Ectodermal cell (in vitro differentiated cells): ENCODE data around the gene SCUBE1.

Experiments
- H3K27ac ChIP-seq: 2 replicates; pipeline ENCODE4 v1.7.0; 2013; ENCODE audit warnings: mild to moderate bottlenecking, low read depth, low read length; ENCODE audit not compliant: insufficient read depth, poor library complexity, severe bottlenecking
- H3K27me3 ChIP-seq: 2 replicates; pipeline ENCODE4 v1.7.0; 2013; ENCODE audit warnings: mild to moderate bottlenecking, low read length; ENCODE audit not compliant: insufficient read depth, control insufficient read depth, poor library complexity, severe bottlenecking
- H3K36me3 ChIP-seq: one replicate; pipeline ENCODE4 v1.7.0; 2013; ENCODE audit warnings: low read length; ENCODE audit not compliant: control insufficient read depth, insufficient read depth
- H3K4me1 ChIP-seq: one replicate; pipeline ENCODE4 v1.7.0; 2013; ENCODE audit warnings: low read length; ENCODE audit not compliant: control insufficient read depth, insufficient read depth
- H3K4me3 ChIP-seq: 2 replicates; pipeline ENCODE4 v1.7.0; 2013; ENCODE audit warnings: low read depth, low read length, control low read depth; ENCODE audit not compliant: insufficient read depth
- H3K9me3 ChIP-seq: 2 replicates; pipeline ENCODE4 v1.7.0; 2013; ENCODE audit warnings: mild to moderate bottlenecking, low read length, moderate library complexity; ENCODE audit not compliant: control insufficient read depth
- WGBS, 2 experiments: methylation state at CpG; one replicate each; pipeline ENCODE4 v1.1.7; 2013; ENCODE audit warnings: missing lambda C conversion rate in 2 of 2; 5-methylcytosine and 5-hydroxymethylcytosine counted together

Gene SCUBE1

DNA sequence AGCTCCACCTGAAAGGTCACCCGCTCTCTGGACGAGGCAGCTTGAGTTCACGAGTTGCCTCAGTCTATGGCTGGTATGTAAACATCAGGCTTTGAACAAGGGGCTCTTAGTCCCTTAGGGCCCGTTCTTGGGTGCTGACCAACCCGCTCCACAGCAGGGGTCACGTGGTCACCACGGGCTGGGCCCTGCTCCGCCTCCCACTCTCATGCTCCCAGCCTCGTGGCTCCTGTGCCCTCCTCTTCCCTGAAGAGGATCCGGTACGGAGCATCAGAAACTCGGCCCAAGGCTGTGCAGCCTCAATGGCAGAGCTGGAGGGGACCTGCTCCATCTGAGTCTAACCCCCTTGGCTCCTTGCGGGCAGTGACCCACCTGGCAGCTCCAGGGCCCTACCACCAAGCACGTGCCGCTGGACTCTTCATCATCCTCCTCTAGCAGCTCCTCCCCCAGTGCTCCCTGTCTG is 102.0 kb downstream of the SCUBE1 start:
- peaks cover 6% of the 10 kb centered on the region for H3K4me1 ChIP-seq
- no peak overlapping the region for H3K4me3 ChIP-seq
- H3K9me3 ChIP-seq, result no peaks in the 10 kb centered on the region
- no peaks in the 10 kb centered on the region for H3K36me3 ChIP-seq
- H3K27ac ChIP-seq, result no peak overlapping the region
- H3K27me3 ChIP-seq, result no peaks in the 10 kb centered on the region
- 89 to 91% methylated on average over 15 of the region's 15 CpGs for WGBS, 2 experiments

DNA sequence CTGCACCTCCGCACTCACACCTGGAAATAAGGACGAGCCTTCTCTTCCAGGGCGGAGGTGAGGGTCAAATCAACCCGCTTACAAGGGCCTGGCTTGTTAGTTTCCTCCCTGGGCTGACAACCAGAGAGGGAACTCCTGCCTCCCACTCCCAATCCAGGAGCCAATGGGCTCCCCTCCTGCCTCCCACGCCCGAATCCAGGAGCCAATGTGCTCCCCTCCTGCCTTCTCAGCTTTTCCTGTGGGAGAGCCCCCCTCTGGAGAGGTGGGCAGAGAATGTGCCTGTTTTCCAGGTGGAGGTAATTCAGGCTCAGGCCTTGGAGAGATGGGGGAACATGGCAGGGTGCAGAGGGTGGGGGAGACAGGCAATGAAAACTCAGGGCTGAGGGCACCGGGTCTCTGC is 102.6 kb downstream of the SCUBE1 start:
- peaks cover 6% of the 10 kb centered on the region for H3K4me1 ChIP-seq
- no peaks in the 10 kb centered on the region for H3K27me3 ChIP-seq
- H3K9me3 ChIP-seq, result no peaks in the 10 kb centered on the region
- H3K27ac ChIP-seq, result no peak overlapping the region
- no peak overlapping the region for H3K4me3 ChIP-seq
- no peaks in the 10 kb centered on the region for H3K36me3 ChIP-seq
- 83 to 88% methylated on average over 7 of the region's 7 CpGs for WGBS, 2 experiments

DNA sequence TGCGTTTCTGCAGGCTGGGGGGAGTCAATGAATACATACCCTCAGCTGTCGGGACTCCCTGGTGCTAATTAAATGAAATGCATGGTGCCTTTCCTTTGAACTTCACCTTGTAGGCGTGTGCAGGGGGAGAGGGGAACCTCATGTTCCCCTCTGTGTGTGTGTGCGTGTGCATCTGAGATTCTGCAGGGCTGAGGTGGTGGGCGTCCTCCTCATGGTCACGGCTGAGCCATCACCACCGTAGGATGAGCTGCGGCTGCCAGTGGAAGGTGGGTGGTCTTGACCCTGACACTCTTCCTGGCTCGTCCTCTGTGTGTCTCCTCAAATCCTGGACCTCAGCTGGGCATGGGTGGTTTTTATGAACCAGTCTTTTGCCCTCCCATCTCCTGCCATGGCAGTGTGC is 103.2 kb downstream of the SCUBE1 start:
- H3K27ac ChIP-seq, result no peak overlapping the region
- no peak overlapping the region for H3K4me3 ChIP-seq
- WGBS, 2 experiments, result 85 to 87% methylated on average over 9 of the region's 9 CpGs
- no peaks in the 10 kb centered on the region for H3K9me3 ChIP-seq
- H3K36me3 ChIP-seq, result no peaks in the 10 kb centered on the region
- H3K27me3 ChIP-seq, result no peaks in the 10 kb centered on the region
- H3K4me1 ChIP-seq, result peaks cover 11% of the 10 kb centered on the region

DNA sequence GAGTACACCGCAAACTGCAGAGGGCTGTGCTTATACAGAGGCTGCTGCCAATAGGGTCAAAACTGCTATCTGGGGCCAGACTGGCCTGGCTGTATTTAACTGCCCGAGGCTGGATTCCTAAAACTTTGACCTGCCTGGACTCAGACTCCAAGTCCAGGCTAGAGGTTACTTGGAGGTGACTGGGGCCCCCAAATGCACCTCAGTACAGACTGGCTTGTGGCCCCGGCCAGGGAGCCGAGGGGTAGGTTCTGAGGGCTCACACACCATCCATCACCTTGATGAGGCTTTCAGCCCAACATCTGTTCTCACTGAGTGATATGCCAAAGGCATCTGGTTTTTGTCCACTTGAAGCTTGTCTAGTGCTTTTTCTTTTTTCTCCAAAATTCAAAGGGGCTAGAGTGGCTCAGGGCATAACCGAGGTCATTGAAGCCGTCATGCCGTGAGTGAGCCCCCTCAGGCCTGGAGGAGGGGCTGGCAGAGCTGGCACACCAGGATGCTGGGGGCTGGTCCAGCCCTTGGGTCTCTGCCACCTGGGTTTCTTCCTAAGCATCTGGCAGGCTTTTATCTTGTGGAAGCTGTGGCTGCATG is 103.9 kb downstream of the SCUBE1 start:
- Histone ChIP-seq H3K4me1 (peaks cover 11% of the 10 kb centered on the region), H3K36me3 (no peaks in the 10 kb centered on the region), H3K27ac (no peak overlapping the region), H3K27me3 (no peaks in the 10 kb centered on the region), H3K4me3 (no peak overlapping the region), H3K9me3 (no peaks in the 10 kb centered on the region)
- WGBS, 2 experiments, result 85 to 86% methylated on average over 7 of the region's 7 CpGs

DNA sequence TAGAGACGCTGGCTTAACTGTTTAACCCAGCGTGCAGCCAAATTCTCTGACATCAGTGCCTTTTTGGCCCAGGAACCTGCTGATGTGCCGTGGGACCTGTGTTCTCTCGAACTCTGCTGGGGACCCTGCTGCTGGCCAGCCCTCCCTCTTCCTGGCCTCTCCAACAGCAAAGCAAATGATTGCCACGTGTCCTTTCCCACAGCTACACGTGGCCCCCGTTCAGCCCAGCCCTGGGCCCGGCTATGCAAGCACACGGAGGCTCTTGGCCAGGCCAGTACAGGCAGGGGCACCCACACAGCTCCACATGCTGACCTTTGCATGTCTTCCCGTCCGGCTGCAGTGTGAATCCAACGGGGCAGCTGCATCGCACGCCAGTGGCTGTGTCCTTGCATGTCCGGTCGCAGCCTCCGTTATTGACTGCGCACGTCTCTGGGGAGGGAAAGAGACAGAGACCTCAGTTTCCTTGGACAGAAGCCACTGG is 104.6 kb downstream of the SCUBE1 start:
- no peaks in the 10 kb centered on the region for H3K27me3 ChIP-seq
- no peaks in the 10 kb centered on the region for H3K9me3 ChIP-seq
- no peaks in the 10 kb centered on the region for H3K36me3 ChIP-seq
- H3K27ac ChIP-seq, result no peak overlapping the region
- no peak overlapping the region for H3K4me3 ChIP-seq
- 93% methylated on average over 19 of the region's 19 CpGs for WGBS, 2 experiments
- H3K4me1 ChIP-seq, result peaks cover 11% of the 10 kb centered on the region

DNA sequence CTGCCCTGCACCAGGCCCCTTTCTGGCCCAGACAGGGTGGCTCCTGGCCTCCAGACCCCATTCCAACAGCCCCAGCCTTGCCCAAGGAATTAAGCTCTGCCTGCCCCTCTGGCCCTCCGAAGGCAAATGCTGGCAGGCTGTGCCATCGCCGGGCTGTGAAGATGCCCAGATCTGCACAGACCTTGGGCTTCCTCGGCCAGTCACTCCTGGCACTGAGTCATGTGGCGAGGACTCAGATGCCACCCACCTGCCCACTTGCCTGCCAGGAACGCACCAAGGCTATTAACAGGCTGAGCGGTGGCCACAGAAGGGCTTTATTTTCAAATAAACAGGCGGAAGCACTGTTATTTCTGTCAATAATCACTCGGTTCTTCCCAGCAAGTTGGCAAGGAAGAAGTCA is 105.9 kb downstream of the SCUBE1 start:
- 87 to 89% methylated on average over 9 of the region's 9 CpGs for WGBS, 2 experiments
- Histone ChIP-seq H3K27ac (no peak overlapping the region), H3K9me3 (no peaks in the 10 kb centered on the region), H3K36me3 (no peaks in the 10 kb centered on the region), H3K27me3 (no peaks in the 10 kb centered on the region), H3K4me3 (no peak overlapping the region), H3K4me1 (peaks cover 11% of the 10 kb centered on the region)

DNA sequence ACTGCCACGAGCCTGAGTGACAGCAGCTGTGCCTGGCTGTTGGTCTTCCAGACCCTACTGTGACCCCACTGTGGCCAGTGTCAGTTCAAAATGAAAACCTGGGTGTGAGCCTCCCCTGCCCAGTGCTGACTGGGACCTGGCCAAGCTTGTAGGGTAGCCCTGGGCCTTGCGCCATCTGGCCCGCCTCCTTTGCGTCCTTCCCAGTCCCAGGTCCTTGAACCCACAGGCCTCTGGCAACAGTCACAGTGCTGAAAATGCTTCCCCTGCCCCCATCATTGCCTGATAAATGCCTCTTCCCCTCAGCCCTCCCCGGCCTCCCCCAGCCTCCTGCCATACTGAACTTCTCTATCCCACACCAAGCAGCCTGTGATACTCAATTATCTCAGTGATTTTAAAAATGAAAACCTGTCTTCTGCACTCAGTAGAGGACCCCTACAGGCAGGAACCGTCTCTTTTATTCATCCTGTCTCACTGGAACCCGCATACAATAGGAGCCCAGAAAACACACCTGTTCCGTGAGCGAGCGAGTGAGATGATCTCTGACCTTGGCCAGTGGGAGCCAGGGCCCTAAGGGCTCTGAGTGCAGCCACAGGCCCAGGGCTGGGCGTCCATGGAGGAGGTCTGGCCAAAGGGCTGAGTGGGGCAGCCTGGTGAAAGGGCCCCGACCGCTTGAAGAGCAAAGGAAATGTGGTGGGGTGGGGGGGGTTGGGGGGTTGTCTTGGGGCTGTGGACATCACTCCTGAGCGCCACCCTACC is 106.6 kb downstream of the SCUBE1 start:
- Histone ChIP-seq H3K9me3 (no peaks in the 10 kb centered on the region), H3K4me3 (no peak overlapping the region), H3K27ac (no peak overlapping the region), H3K4me1 (peaks cover 15% of the 10 kb centered on the region), H3K36me3 (no peaks in the 10 kb centered on the region), H3K27me3 (no peaks in the 10 kb centered on the region)
- WGBS, 2 experiments, result 88 to 90% methylated on average over 14 of the region's 14 CpGs

DNA sequence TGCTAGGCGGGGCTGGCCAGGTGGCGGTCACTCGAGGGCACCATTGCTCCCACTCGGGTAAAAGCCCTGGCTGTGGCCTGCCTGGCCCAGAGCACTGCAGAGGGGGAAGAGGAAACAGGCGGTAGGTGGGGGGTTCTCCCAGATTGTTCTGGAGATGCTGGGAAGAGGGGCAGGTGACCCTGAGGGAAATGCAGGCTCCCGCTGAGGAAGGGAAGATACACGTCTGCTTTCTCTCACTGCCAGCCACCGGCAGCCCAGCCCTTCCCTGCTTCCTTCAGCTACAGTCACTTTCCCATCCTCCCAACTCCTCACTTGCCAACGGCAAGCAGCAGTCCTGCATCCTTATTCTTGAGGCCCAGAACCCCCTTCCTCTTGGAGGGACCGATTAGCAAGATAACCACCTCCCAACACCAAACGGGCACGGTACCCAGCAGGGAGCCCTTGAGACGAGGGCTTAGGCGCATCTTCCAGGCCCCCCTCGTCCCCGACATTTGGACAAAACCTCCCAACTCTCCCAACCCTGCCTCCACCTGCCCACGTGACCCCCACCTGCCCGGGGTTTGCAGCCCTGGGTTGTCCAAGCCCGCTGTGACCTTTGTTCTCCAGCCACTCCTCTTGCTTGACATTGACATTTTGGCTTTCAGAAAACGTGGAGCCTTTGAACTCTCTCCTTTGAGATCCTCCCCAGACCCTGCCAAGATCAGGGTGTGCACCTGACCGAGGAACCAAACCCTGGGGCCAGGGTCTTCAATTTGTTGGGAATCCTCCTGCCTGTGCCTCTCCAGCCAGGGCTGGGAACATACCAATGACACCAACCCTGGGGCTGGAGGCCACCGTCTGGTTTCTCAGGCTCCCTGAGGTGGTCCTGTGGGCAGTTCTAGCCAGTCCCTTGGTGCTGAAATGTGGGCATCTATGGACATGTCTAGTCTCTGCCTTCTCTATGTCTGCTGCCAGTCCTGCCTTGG is 107.4 kb downstream of the SCUBE1 start:
- H3K27me3 ChIP-seq, result no peaks in the 10 kb centered on the region
- WGBS, 2 experiments, result 82 to 84% methylated on average over 22 of the region's 22 CpGs
- H3K4me3 ChIP-seq, result no peak overlapping the region
- H3K4me1 ChIP-seq, result peaks cover 16% of the 10 kb centered on the region
- no peaks in the 10 kb centered on the region for H3K36me3 ChIP-seq
- no peaks in the 10 kb centered on the region for H3K9me3 ChIP-seq
- H3K27ac ChIP-seq, result no peak overlapping the region

DNA sequence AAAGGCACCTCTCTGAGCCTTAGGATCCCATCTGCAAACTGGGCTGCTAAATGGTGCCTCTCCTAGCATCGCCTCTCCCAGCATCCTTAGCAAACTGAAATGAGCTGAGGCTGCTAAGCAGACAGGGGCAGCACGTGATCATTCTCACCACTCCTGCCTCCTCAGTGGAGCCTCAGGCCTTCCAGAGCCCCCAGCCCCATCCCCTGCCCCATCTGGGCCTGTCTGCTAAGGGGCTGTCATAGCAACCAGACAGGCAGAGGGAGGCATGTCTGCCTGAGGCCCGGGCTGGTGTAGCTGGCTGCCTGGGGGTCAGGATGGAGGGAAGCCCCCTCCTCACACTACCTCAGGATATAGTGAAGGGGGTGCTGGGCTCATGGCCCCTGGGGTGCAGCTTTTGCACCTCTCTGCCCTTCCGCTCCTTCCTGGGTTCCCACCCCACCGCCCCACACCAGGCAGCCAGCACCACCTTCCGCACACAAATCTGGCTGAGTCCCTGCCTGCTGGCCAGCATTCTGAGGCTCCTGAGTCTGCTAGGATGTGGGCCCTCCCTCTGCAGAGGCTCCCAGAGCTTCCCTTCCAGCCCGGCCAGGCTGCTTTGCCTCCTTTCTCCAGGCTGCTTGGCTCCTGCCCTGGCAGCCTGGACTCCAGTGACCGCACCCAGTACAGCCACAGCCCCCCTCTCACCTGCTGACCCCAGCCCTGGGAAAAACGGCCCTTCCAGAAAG is 108.7 kb downstream of the SCUBE1 start:
- no peak overlapping the region for H3K4me3 ChIP-seq
- no peaks in the 10 kb centered on the region for H3K27me3 ChIP-seq
- no peaks in the 10 kb centered on the region for H3K9me3 ChIP-seq
- H3K36me3 ChIP-seq, result no peaks in the 10 kb centered on the region
- peak overlapping the region; percentile 60 for H3K27ac ChIP-seq
- peaks cover 16% of the 10 kb centered on the region for H3K4me1 ChIP-seq
- 74 to 78% methylated on average over 9 of the region's 9 CpGs for WGBS, 2 experiments
